Measurements from ENCODE around the gene XYLT2. TPM values are rescaled to one million over a fixed set of nuclear protein-coding genes. Genes with fewer than 3 reads are reported as not detected.

Gene XYLT2
- total RNA-seq, 1 donor from 2014 or later, result 9.0 TPM

GRCh38 chr17:50347117-50347893 is 1.4 kb downstream of the XYLT2 start:
- FAIRE-seq (no peak), DNase-seq (ENCODE audit: low spot score in 2 of 2) (no peak)

DNA sequence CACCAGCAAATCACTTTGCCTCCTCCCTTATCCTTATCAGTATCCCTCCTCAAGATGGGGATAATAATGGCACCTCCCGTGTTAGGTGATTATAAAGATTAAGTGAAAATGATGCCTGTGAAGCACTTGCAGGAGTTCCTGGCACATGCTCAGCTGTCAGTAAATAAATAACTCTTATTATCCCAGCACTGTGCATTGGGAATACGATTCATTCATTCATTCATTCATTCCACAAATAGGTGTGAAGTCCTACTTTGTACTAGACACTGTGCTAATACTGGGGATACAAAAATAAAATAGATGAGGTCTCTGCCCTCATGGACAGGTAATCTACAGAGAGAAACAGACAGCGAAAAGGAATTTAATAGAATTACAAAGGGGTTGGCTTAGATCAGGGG is 2.0 kb downstream of the XYLT2 start:
- DNase-seq (ENCODE audit: low spot score in 2 of 2) (no peak), FAIRE-seq (no peak)

DNA sequence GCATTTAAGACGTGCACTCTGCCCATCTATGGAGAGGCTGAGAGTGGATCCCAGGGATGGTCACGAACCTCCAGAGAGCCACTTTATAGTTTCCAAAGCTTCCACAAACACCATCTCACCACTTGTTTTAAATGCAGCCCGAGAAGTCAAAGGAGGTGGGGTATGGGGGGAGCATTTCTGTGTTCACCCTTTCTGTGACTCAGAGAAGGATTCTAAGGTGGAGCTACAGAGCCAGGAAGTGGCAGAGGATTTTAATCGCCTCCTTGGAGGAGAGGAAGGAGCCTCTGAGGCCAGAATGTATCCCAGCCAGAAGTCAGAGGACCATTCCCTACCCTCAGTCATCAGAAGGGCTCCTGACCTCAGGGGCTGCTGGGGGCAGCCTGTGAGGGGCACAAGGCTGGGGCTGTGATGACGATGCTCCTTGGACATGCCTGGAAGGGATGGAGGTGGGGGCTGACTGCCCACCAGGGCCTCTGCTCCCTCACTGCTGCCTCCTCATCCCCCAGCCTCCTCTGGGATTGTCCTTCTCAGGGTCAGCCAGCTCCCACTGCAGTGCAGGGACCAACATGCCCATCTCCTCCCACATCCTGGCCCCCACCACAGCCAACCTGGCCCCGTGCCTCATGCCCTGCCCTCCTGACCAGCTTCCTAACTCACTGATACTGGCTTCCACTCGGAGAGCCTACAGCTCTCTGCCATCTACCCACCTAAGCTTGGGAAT is 2.8 kb downstream of the XYLT2 start:
- no peak for DNase-seq (ENCODE audit: low spot score in 2 of 2)

DNA sequence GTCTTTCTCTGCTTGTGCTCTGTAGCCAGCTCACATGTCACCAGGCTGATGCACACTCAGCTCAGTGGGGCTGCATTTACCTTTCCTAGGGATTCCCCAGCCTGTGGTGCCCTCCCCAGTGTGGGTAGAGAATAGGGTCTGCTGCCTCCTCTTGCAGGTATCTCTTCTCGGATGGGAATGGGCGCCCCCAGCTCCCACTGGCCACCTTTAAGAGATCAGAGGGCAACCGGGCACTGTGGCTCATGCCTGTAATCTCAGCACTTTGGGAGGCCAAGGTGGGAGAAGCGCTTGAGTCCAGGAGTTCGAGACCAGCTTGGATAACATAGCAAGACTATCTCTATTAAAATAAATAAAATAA is 3.3 kb downstream of the XYLT2 start:
- no peak for FAIRE-seq
- no peak for DNase-seq (ENCODE audit: low spot score in 2 of 2)

More for the DNA sequence above, 2.8 kb downstream of the XYLT2 start:
- no peak for FAIRE-seq

DNA sequence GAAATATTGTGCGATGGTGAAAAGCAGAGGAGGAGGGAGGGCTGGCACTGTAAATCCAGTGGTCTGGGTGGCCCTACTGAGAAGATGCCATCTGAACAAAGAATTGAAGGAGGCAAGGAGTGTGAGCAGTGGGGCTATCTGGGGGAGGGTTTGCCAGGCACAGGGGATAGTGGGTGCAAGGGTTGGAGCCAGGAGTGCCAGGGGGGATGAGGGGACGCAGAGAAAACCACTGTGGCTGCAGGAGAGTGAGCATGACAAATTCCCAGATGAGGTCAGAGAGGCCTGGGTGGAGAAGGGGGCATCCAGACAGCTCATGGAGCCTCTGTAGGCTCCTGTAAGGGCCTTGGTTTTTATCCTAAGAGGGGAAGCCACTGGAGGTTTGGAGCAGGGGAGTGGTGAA is 4.8 kb downstream of the XYLT2 start:
- FAIRE-seq, result no peak

DNA sequence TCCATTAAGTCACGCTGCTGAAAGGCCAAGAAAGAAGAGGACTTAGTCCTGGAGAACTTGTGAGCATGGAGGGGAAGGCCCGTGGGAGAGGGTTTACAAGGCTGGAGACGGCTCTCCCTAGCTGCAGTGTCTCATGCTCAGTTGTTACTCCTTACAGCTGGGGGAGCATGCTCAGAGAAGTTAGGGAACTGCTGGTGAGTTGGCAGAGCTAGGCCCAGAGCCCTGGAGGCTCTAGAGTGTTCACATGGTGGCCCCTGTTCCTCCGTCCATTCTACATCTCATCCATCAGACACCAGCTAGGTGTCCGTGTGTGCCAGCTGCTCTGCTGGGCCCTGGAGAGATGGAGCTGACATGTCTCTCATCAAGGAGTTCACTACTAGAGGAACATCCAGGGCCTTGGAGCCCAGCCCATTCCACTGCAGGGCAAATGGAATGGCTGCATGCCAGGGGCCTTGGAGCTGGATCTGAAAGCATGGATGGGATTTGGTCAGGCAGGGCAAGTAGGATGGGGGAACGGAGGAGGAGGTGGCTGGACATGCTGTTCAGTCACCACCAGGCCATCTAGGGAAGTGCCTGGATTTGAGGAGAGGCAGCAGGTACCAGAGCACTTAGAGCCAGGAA is 6.3 kb downstream of the XYLT2 start:
- DNase-seq (ENCODE audit: low spot score in 2 of 2) (no peak), FAIRE-seq (no peak)

More for the DNA sequence above, 4.8 kb downstream of the XYLT2 start:
- no peak for DNase-seq (ENCODE audit: low spot score in 2 of 2)

GRCh38 chr17:50352693-50353599 is 7.0 kb downstream of the XYLT2 start:
- FAIRE-seq (no peak), DNase-seq (ENCODE audit: low spot score in 2 of 2) (no peak)

DNA sequence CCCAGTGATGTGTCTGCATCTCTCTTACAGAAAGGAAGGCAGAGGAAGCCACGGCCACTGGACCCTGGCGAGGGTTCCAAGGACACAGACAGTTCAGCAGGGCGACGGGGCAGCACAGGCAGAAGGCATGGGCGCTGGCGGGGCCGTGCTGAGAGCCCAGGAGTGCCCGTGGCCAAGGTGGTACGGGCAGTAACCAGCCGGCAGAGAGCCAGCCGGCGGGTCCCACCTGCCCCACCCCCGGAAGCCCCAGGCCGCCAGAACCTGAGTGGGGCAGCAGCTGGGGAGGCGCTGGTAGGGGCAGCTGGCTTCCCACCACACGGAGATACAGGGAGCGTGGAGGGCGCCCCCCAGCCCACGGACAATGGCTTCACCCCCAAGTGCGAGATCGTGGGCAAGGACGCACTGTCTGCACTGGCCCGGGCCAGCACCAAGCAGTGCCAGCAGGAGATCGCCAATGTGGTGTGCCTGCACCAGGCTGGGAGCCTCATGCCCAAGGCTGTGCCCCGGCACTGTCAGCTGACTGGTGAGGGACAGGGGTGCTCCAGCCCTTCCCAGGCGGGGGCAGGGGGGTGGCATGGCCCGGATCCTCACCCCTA is 7.8 kb downstream of the XYLT2 start:
- no peak for FAIRE-seq

DNA sequence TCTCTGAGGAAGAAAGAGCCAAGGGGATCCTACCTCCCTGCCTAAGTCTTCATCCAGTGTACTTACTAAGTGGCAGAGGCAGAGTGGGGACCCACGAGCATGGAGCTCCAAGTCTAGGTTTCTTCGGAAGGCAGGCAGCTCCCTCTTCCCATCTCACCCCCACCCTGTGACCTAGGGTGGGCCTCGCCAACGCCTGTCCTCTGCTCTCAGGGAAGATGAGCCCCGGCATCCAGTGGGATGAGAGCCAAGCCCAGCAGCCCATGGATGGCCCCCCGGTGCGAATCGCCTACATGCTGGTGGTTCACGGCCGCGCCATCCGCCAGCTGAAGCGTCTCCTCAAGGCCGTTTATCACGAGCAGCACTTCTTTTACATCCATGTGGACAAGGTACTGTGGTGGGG is 8.3 kb downstream of the XYLT2 start:
- FAIRE-seq, result no peak
- no peak for DNase-seq (ENCODE audit: low spot score in 2 of 2)

More for the DNA sequence above, 7.8 kb downstream of the XYLT2 start:
- no peak for DNase-seq (ENCODE audit: low spot score in 2 of 2)

GRCh38 chr17:50354776-50355175 is 8.8 kb downstream of the XYLT2 start:
- DNase-seq (ENCODE audit: low spot score in 2 of 2), result no peak
- no peak for FAIRE-seq

DNA sequence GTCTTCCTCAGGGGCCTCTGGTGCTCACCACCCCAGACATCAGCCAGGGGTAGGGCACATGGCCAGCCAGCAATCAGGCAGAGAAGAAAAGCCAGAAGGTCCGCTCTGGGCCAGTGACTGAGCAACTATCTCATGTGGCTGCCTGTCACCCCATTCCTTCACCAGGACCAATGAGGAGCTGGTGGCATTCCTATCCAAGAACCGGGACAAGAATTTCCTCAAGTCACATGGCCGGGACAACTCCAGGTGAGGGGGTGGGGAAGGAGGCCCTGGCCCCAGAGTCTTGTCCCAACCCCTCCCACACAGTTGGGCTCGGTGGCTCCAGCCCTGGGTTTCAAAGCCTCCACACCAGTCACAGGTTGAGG is 9.4 kb downstream of the XYLT2 start:
- no peak for DNase-seq (ENCODE audit: low spot score in 2 of 2)
- no peak for FAIRE-seq

GRCh38 chr17:50355701-50356341 is 9.9 kb downstream of the XYLT2 start:
- DNase-seq (ENCODE audit: low spot score in 2 of 2) (no peak), FAIRE-seq (no peak)

DNA sequence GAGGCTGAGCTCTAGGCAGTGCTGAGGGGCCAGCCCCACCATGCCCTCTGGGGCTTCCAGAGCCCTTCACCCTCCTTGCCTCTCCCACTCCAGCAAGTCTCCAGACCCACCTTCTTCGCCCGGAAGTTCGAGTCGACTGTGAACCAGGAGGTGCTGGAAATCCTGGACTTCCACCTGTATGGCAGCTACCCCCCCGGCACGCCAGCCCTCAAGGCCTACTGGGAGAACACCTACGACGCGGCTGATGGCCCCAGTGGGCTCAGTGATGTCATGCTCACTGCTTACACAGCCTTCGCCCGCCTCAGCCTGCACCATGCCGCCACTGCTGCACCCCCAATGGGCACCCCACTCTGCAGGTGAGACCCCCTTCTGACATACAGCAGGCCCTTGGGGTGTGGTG is 10.5 kb downstream of the XYLT2 start:
- no peak for DNase-seq (ENCODE audit: low spot score in 2 of 2)
- no peak for FAIRE-seq

GRCh38 chr17:50356892-50357510 is 11.1 kb downstream of the XYLT2 start:
- FAIRE-seq (no peak), DNase-seq (ENCODE audit: low spot score in 2 of 2) (no peak)

DNA sequence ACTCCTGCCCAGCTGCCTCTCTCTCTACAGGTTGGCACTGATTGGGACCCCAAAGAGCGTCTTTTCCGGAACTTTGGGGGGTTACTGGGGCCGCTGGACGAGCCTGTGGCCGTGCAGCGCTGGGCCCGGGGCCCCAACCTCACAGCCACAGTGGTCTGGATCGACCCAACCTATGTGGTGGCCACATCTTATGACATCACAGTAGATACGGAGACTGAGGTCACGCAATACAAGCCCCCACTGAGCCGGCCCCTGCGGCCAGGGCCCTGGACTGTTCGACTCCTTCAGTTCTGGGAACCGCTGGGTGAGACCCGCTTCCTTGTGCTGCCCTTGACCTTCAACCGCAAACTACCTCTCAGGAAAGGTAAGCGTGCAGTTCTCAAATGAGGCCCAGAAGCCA is 12.3 kb downstream of the XYLT2 start:
- no peak for DNase-seq (ENCODE audit: low spot score in 2 of 2)
- FAIRE-seq, result no peak

GRCh38 chr17:50359005-50359699 is 13.2 kb downstream of the XYLT2 start:
- FAIRE-seq (no peak), DNase-seq (ENCODE audit: low spot score in 2 of 2) (no peak)

- FAIRE-seq (no peak), DNase-seq (ENCODE audit: low spot score in 2 of 2) (no peak)
Measured at GRCh38 chr17:50359998-50360461, 14.1 kb downstream of the XYLT2 start.

- DNase-seq (ENCODE audit: low spot score in 2 of 2) (no peak), FAIRE-seq (no peak)
Measured at GRCh38 chr17:50360486-50361115, 14.7 kb downstream of the XYLT2 start.

Measured in frontal cortex (tissue), 4 donors.